Suprapubic skin (tissue), 4 donors: Measurements from ENCODE around the gene SLC8A1. TPM values are rescaled to one million over a fixed set of nuclear protein-coding genes. Genes with fewer than 3 reads are reported as not detected.

Source experiments
- DNase-seq, 2 donors: peaks; one replicate each; pipeline ENCODE4 v3.0.0-alpha.2; 2019; ENCODE audit warnings: low spot score in 2 of 2
- H3K27ac ChIP-seq: fragments of 200-600 bp; sonication (generic); one replicate; pipeline ENCODE4 v1.5.1; 2019
- H3K27me3 ChIP-seq: fragments of 200-600 bp; sonication (generic); one replicate; pipeline ENCODE4 v1.5.1; 2019
- H3K36me3 ChIP-seq: fragments of 200-600 bp; sonication (generic); one replicate; pipeline ENCODE4 v1.5.1; 2019
- H3K4me1 ChIP-seq: fragments of 200-600 bp; sonication (generic); one replicate; pipeline ENCODE4 v1.5.1; 2019
- H3K4me3 ChIP-seq: fragments of 200-600 bp; sonication (generic); one replicate; pipeline ENCODE4 v1.5.1; 2019; ENCODE audit warnings: mild to moderate bottlenecking
- H3K9me3 ChIP-seq: fragments of 200-600 bp; sonication (generic); one replicate; pipeline ENCODE4 v1.5.1; 2019
- EP300 ChIP-seq: sonication (generic); formaldehyde crosslinking; IDR thresholded peaks from one replicate; pipeline ENCODE4 v1.6.1; 2017; ENCODE audit warnings: antibody characterized with exemption
- POLR2A ChIP-seq, 2 donors: fragments of 450-650 bp; IDR thresholded peaks; one replicate each; pipeline ENCODE4 v1.6.1; 2017; ENCODE audit warnings: antibody characterized with exemption in 2 of 2, mild to moderate bottlenecking in 2 of 2, moderate library complexity in 2 of 2
- POLR2AphosphoS5 ChIP-seq, 3 donors: sonication (generic); formaldehyde crosslinking; IDR thresholded peaks; one replicate each; pipeline ENCODE4 v1.6.1; 2017; ENCODE audit warnings: antibody characterized with exemption in 3 of 3
- WGBS: methylation state at CpG from one replicate; pipeline ENCODE4 v1.1.5; 2018; 5-methylcytosine and 5-hydroxymethylcytosine counted together
- total RNA-seq, 4 donors: library from RNA; depleted of rRNA; stranded (reverse); fragments of >200 nt; gene quantifications; one replicate each; pipeline ENCODE4 v1.1.0, GENCODE V29; 2016
- TF ChIP-seq, protein P1 (sequence below), 2 donors: fragments of 200-600 bp in 1 of 2; fragments of 450-650 bp in 1 of 2; sonication (generic) in 1 of 2; IDR thresholded peaks; one replicate each; pipeline ENCODE4 v1.5.1; 2016 to 2019; ENCODE audit warnings: antibody characterized with exemption in 2 of 2, mild to moderate bottlenecking in 1 of 2, moderate library complexity in 1 of 2

Gene SLC8A1
- total RNA-seq, 4 donors from 2014 or later: 2.4 to 14.4 (median 9.9) TPM

- WGBS: 93% methylated on average over 1 of the region's 1 CpG
- H3K4me3 ChIP-seq: no peak overlapping the region
- H3K27me3 ChIP-seq: no peaks in the 10 kb centered on the region
- no peaks in the 10 kb centered on the region for H3K36me3 ChIP-seq
- H3K27ac ChIP-seq: no peak overlapping the region
- no peaks in the 10 kb centered on the region for H3K9me3 ChIP-seq
- no peak for DNase-seq
- no peaks in the 10 kb centered on the region for H3K4me1 ChIP-seq
- TF ChIP-seq POLR2A (IDR thresholded peaks at IDR 0.05) (no peak), POLR2AphosphoS5 (IDR thresholded peaks at IDR 0.05) (no peak), EP300 (no peak)
- TF ChIP-seq, protein P1, sequence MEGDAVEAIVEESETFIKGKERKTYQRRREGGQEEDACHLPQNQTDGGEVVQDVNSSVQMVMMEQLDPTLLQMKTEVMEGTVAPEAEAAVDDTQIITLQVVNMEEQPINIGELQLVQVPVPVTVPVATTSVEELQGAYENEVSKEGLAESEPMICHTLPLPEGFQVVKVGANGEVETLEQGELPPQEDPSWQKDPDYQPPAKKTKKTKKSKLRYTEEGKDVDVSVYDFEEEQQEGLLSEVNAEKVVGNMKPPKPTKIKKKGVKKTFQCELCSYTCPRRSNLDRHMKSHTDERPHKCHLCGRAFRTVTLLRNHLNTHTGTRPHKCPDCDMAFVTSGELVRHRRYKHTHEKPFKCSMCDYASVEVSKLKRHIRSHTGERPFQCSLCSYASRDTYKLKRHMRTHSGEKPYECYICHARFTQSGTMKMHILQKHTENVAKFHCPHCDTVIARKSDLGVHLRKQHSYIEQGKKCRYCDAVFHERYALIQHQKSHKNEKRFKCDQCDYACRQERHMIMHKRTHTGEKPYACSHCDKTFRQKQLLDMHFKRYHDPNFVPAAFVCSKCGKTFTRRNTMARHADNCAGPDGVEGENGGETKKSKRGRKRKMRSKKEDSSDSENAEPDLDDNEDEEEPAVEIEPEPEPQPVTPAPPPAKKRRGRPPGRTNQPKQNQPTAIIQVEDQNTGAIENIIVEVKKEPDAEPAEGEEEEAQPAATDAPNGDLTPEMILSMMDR (IDR thresholded peaks at IDR 0.05): no peak
Measured at GRCh38 chr2:40292291-40292690, 159.6 kb downstream of the SLC8A1 start.

- DNase-seq: no peak
- no peaks in the 10 kb centered on the region for H3K9me3 ChIP-seq
- no peaks in the 10 kb centered on the region for H3K4me1 ChIP-seq
- 95% methylated on average over 7 of the region's 7 CpGs for WGBS
- no peaks in the 10 kb centered on the region for H3K36me3 ChIP-seq
- TF ChIP-seq POLR2A (IDR thresholded peaks at IDR 0.05) (no peak), POLR2AphosphoS5 (IDR thresholded peaks at IDR 0.05) (no peak), EP300 (no peak)
- TF ChIP-seq, protein P1 (IDR thresholded peaks at IDR 0.05): no peak
- no peaks in the 10 kb centered on the region for H3K27me3 ChIP-seq
- no peak overlapping the region for H3K27ac ChIP-seq
- no peak overlapping the region for H3K4me3 ChIP-seq
Measured at GRCh38 chr2:40289771-40290404, 162.0 kb downstream of the SLC8A1 start.

- 86% methylated on average over 3 of the region's 3 CpGs for WGBS
- H3K27ac ChIP-seq: no peak overlapping the region
- no peaks in the 10 kb centered on the region for H3K27me3 ChIP-seq
- TF ChIP-seq POLR2A (IDR thresholded peaks at IDR 0.05) (no peak), POLR2AphosphoS5 (IDR thresholded peaks at IDR 0.05) (no peak), EP300 (no peak)
- TF ChIP-seq, protein P1 (IDR thresholded peaks at IDR 0.05): no peak
- H3K36me3 ChIP-seq: no peaks in the 10 kb centered on the region
- peaks cover 2% of the 10 kb centered on the region for H3K4me1 ChIP-seq
- no peaks in the 10 kb centered on the region for H3K9me3 ChIP-seq
- no peak for DNase-seq
- H3K4me3 ChIP-seq: no peak overlapping the region
Measured at GRCh38 chr2:40287773-40288172, 164.1 kb downstream of the SLC8A1 start.

- Histone ChIP-seq H3K27me3 (no peaks in the 10 kb centered on the region), H3K9me3 (no peaks in the 10 kb centered on the region), H3K36me3 (no peaks in the 10 kb centered on the region), H3K4me1 (peaks cover 8% of the 10 kb centered on the region), H3K27ac (no peak overlapping the region), H3K4me3 (no peak overlapping the region)
- TF ChIP-seq EP300 (no peak), POLR2A (IDR thresholded peaks at IDR 0.05) (no peak), POLR2AphosphoS5 (IDR thresholded peaks at IDR 0.05) (no peak)
- TF ChIP-seq, protein P1 (IDR thresholded peaks at IDR 0.05): no peak
- no peak for DNase-seq
- 53% methylated on average over 2 of the region's 2 CpGs for WGBS
Measured at GRCh38 chr2:40287195-40287594, 164.7 kb downstream of the SLC8A1 start.

GRCh38 chr2:40286721-40287120, 165.2 kb downstream of the SLC8A1 start:
- no peak for TF ChIP-seq POLR2A (IDR thresholded peaks at IDR 0.05)
- no peak for TF ChIP-seq EP300
- TF ChIP-seq, protein P1 (IDR thresholded peaks at IDR 0.05): no peak
- no peak for TF ChIP-seq POLR2AphosphoS5 (IDR thresholded peaks at IDR 0.05)
- no peak overlapping the region for H3K4me3 ChIP-seq
- 49% methylated on average over 3 of the region's 3 CpGs for WGBS

More at GRCh38 chr2:40286721-40287120, 165.2 kb downstream of the SLC8A1 start:
- Histone ChIP-seq H3K36me3 (no peaks in the 10 kb centered on the region), H3K4me1 (peaks cover 11% of the 10 kb centered on the region), H3K9me3 (no peaks in the 10 kb centered on the region), H3K27ac (no peak overlapping the region), H3K27me3 (no peaks in the 10 kb centered on the region)
- DNase-seq: no peak
